Breast epithelium (tissue), 3 donors: Measurements from ENCODE around the gene TFF3.

Experiments
- POLR2A ChIP-seq: fragments of 450-650 bp; IDR thresholded peaks from one replicate; pipeline ENCODE4 v1.6.1; 2016; ENCODE audit warnings: antibody characterized with exemption, mild to moderate bottlenecking, moderate library complexity
- TF ChIP-seq, protein P1 (sequence below), 3 donors: fragments of 450-650 bp; IDR thresholded peaks; one replicate each; pipeline ENCODE4 v1.5.1; 2016 to 2017; ENCODE audit warnings: antibody characterized with exemption in 3 of 3, mild to moderate bottlenecking in 3 of 3, moderate library complexity in 3 of 3

DNA sequence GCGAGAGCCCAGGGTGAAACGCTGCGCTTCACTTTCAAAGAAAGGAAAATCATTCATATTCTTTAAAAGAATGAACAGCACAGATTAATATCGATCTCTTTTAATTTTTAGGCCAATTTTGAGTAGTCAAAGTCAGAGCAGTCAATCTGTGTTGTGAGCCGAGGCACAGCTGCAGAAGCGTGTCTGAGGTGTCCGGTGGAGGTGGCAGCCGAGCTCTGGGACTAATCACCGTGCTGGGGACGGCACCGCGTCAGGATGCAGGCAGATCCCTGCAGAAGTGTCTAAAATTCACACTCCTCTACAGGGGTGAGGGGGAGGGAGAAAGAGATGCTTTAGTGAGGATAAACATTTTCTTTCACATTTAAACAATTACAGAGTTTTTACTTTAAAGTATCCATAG, 47.0 kb upstream of the TFF3 start:
- TF ChIP-seq, protein P1, sequence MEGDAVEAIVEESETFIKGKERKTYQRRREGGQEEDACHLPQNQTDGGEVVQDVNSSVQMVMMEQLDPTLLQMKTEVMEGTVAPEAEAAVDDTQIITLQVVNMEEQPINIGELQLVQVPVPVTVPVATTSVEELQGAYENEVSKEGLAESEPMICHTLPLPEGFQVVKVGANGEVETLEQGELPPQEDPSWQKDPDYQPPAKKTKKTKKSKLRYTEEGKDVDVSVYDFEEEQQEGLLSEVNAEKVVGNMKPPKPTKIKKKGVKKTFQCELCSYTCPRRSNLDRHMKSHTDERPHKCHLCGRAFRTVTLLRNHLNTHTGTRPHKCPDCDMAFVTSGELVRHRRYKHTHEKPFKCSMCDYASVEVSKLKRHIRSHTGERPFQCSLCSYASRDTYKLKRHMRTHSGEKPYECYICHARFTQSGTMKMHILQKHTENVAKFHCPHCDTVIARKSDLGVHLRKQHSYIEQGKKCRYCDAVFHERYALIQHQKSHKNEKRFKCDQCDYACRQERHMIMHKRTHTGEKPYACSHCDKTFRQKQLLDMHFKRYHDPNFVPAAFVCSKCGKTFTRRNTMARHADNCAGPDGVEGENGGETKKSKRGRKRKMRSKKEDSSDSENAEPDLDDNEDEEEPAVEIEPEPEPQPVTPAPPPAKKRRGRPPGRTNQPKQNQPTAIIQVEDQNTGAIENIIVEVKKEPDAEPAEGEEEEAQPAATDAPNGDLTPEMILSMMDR (IDR thresholded peaks at IDR 0.05): no peak
- no peak for TF ChIP-seq POLR2A
